ENCODE results near the gene PDZD2. TPM values are rescaled to one million over a fixed set of nuclear protein-coding genes. Genes with fewer than 3 reads are reported as not detected.

The PDZD2 gene
- total RNA-seq, 1 donor from 2014 or later: 42.7 TPM

GRCh38 chr5:32157078-32157477 lies 518.1 kb downstream of the PDZD2 start:
- no peak overlapping the region for H3K27ac ChIP-seq
- intact Hi-C loops (cut with DNase I): no loop called here
- DNase-seq (ENCODE audit: extremely low spot score in 2 of 2): no peak
- no peaks in the 10 kb centered on the region for H3K9me3 ChIP-seq
- TF ChIP-seq POLR2AphosphoS5 (IDR thresholded peaks at IDR 0.05; ENCODE audit: insufficient read depth in 1 of 2, low read depth in 1 of 2) (no peak), POLR2A (IDR thresholded peaks at IDR 0.05) (no peak), CTCF (IDR thresholded peaks at IDR 0.05) (no peak)
- H3K27me3 ChIP-seq: no peaks in the 10 kb centered on the region
- peaks cover 74% of the 10 kb centered on the region for H3K4me1 ChIP-seq
- H3K4me3 ChIP-seq: no peak overlapping the region
- no peaks in the 10 kb centered on the region for H3K36me3 ChIP-seq

GRCh38 chr5:32158679-32158975 lies 519.7 kb downstream of the PDZD2 start:
- Histone ChIP-seq H3K27ac (no peak overlapping the region), H3K4me1 (peaks cover 72% of the 10 kb centered on the region), H3K9me3 (no peaks in the 10 kb centered on the region), H3K4me3 (no peak overlapping the region), H3K36me3 (no peaks in the 10 kb centered on the region), H3K27me3 (no peaks in the 10 kb centered on the region)
- TF ChIP-seq POLR2AphosphoS5 (IDR thresholded peaks at IDR 0.05; ENCODE audit: insufficient read depth in 1 of 2, low read depth in 1 of 2): no peak
- TF ChIP-seq POLR2A (IDR thresholded peaks at IDR 0.05): no peak
- no peak for TF ChIP-seq CTCF (IDR thresholded peaks at IDR 0.05)
- intact Hi-C loops (cut with DNase I): no loop called here
- DNase-seq (ENCODE audit: extremely low spot score in 2 of 2): no peak

GRCh38 chr5:32159328-32160072 lies 520.6 kb downstream of the PDZD2 start:
- Histone ChIP-seq H3K4me3 (no peak overlapping the region), H3K27me3 (no peaks in the 10 kb centered on the region), H3K27ac (no peak overlapping the region), H3K9me3 (no peaks in the 10 kb centered on the region), H3K4me1 (peaks cover 70% of the 10 kb centered on the region), H3K36me3 (no peaks in the 10 kb centered on the region)
- TF ChIP-seq POLR2A (IDR thresholded peaks at IDR 0.05) (no peak), POLR2AphosphoS5 (IDR thresholded peaks at IDR 0.05; ENCODE audit: insufficient read depth in 1 of 2, low read depth in 1 of 2) (no peak), CTCF (IDR thresholded peaks at IDR 0.05) (no peak)
- no peak for DNase-seq (ENCODE audit: extremely low spot score in 2 of 2)
- intact Hi-C loops (cut with DNase I): no loop called here

GRCh38 chr5:32160228-32160627 lies 521.3 kb downstream of the PDZD2 start:
- H3K4me3 ChIP-seq: no peak overlapping the region
- H3K36me3 ChIP-seq: no peaks in the 10 kb centered on the region
- intact Hi-C loops (cut with DNase I): no loop called here
- H3K27me3 ChIP-seq: no peaks in the 10 kb centered on the region
- H3K27ac ChIP-seq: no peak overlapping the region
- no peak for DNase-seq (ENCODE audit: extremely low spot score in 2 of 2)
- H3K4me1 ChIP-seq: peaks cover 70% of the 10 kb centered on the region
- TF ChIP-seq POLR2AphosphoS5 (IDR thresholded peaks at IDR 0.05; ENCODE audit: insufficient read depth in 1 of 2, low read depth in 1 of 2) (no peak), POLR2A (IDR thresholded peaks at IDR 0.05) (no peak), CTCF (IDR thresholded peaks at IDR 0.05) (no peak)
- no peaks in the 10 kb centered on the region for H3K9me3 ChIP-seq

Small RNA genes lying within 50 kb of the gene (microRNA-seq; reads per million reads assigned to microRNA genes)
- not detected for gene MIR4279 (ENCODE audit: borderline number of aligned reads, borderline replicate concordance)

Small RNA genes lying within 50 kb of the gene (small RNA-seq; reads per million reads assigned to genes)
- not detected for gene AC025458.1
- gene MIR4279: not detected
- gene RF00019: not detected
- gene RNU6-358P: not detected
- gene RNU6-363P: not detected
- gene RNU6-760P: not detected

Other genes starting within 250 kb of the PDZD2 start
- 50.1 TPM for gene DROSHA, start 107.0 kb upstream of the PDZD2 start, total RNA-seq
- gene C5orf22, start 106.8 kb upstream of the PDZD2 start, total RNA-seq: 18.2 TPM

All from vagina (tissue), 2 donors.